Measurements from ENCODE around the gene TSPAN9. TPM values are rescaled to one million over a fixed set of nuclear protein-coding genes. Genes with fewer than 3 reads are reported as not detected.

The TSPAN9 gene
- polyA plus RNA-seq, 3 donors = 0.15 to 0.34 (median 0.25) TPM

GRCh38 chr12:3238196-3238595, 161.0 kb downstream of the TSPAN9 start:
- Mint-ChIP-seq H3K27me3 (ENCODE audit: low read depth in 3 of 3) (peaks cover 7 to 15% (median 12%) of the 10 kb centered on the region in 3 donors), H3K4me1 (no peaks in the 10 kb centered on the region), H3K36me3 (no peaks in the 10 kb centered on the region), H3K27ac (no peak overlapping the region), H3K4me3 (no peak overlapping the region), H3K9me3 (no peaks in the 10 kb centered on the region)
- Histone ChIP-seq H3K9ac (ENCODE audit: insufficient read depth, low read length, poor library complexity, severe bottlenecking) (no peak overlapping the region), H3K4me3 (replicated peaks in 1 of 3; ENCODE audit: low read depth in 2 of 3, low read length in 3 of 3) (no peak overlapping the region), H3K27me3 (ENCODE audit: control insufficient read depth in 2 of 2, insufficient read depth in 2 of 2, low read length in 2 of 2) (no peaks in the 10 kb centered on the region), H4K20me1 (ENCODE audit: insufficient read depth, low read length) (no peaks in the 10 kb centered on the region), H2AFZ (ENCODE audit: insufficient read depth, low read depth, low read length, poor library complexity, severe bottlenecking) (no peak overlapping the region), H3K36me3 (replicated peaks in 1 of 2; ENCODE audit: control insufficient read depth in 1 of 2, insufficient read depth in 2 of 2, low read length in 2 of 2) (no peaks in the 10 kb centered on the region), H3K4me2 (replicated peaks; ENCODE audit: extremely low read depth, low read length, poor library complexity, severe bottlenecking) (no peak overlapping the region), H3K9me3 (replicated peaks in 1 of 2; ENCODE audit: control insufficient read depth in 1 of 2, insufficient read depth in 1 of 2, low read length in 2 of 2) (no peaks in the 10 kb centered on the region), H3K27ac (ENCODE audit: low read depth in 1 of 2, low read length in 2 of 2) (no peak overlapping the region), H3K4me1 (ENCODE audit: control insufficient read depth in 1 of 2, insufficient read depth in 2 of 2, low read length in 2 of 2) (no peaks in the 10 kb centered on the region), H3K79me2 (ENCODE audit: insufficient read depth, low read length) (no peaks in the 10 kb centered on the region)
- intact Hi-C loops (cut with micrococcal nuclease) = no loop called here
- TF ChIP-seq CTCF (IDR thresholded peaks at IDR 0.05) = no peak
- DNase-seq = no peak
- 93% methylated on average over 2 of the region's 11 CpGs for WGBS (ENCODE audit: insufficient coverage)

GRCh38 chr12:3241621-3242020, 164.4 kb downstream of the TSPAN9 start:
- no peak for DNase-seq
- no peak overlapping the region for H2AFZ ChIP-seq (ENCODE audit: insufficient read depth, low read depth, low read length, poor library complexity, severe bottlenecking)
- H3K27ac ChIP-seq (ENCODE audit: low read depth in 1 of 2, low read length in 2 of 2) = no peak overlapping the region
- no peak overlapping the region for H3K4me3 Mint-ChIP-seq
- peaks cover 0 to 6% (median 0%) of the 10 kb centered on the region in 7 donors for H3K9me3 Mint-ChIP-seq
- H3K36me3 Mint-ChIP-seq = no peaks in the 10 kb centered on the region
- no peaks in the 10 kb centered on the region for H3K36me3 ChIP-seq (replicated peaks in 1 of 2; ENCODE audit: control insufficient read depth in 1 of 2, insufficient read depth in 2 of 2, low read length in 2 of 2)
- no peaks in the 10 kb centered on the region for H3K9me3 ChIP-seq (replicated peaks in 1 of 2; ENCODE audit: control insufficient read depth in 1 of 2, insufficient read depth in 1 of 2, low read length in 2 of 2)
- H3K9ac ChIP-seq (ENCODE audit: insufficient read depth, low read length, poor library complexity, severe bottlenecking) = no peak overlapping the region
- peaks cover 7 to 13% (median 9%) of the 10 kb centered on the region in 3 donors for H3K27me3 Mint-ChIP-seq (ENCODE audit: low read depth in 3 of 3)
- H3K27me3 ChIP-seq (ENCODE audit: control insufficient read depth in 2 of 2, insufficient read depth in 2 of 2, low read length in 2 of 2) = no peaks in the 10 kb centered on the region
- 95% methylated on average over 7 of the region's 15 CpGs for WGBS (ENCODE audit: insufficient coverage)
- no peak for TF ChIP-seq CTCF (IDR thresholded peaks at IDR 0.05)
- H3K4me3 ChIP-seq (replicated peaks in 1 of 3; ENCODE audit: low read depth in 2 of 3, low read length in 3 of 3) = no peak overlapping the region
- H3K27ac Mint-ChIP-seq = no peak overlapping the region
- no peaks in the 10 kb centered on the region for H4K20me1 ChIP-seq (ENCODE audit: insufficient read depth, low read length)
- intact Hi-C loops (cut with micrococcal nuclease) = no loop called here
- no peaks in the 10 kb centered on the region for H3K4me1 Mint-ChIP-seq
- H3K4me1 ChIP-seq (ENCODE audit: control insufficient read depth in 1 of 2, insufficient read depth in 2 of 2, low read length in 2 of 2) = no peaks in the 10 kb centered on the region
- no peak overlapping the region for H3K4me2 ChIP-seq (replicated peaks; ENCODE audit: extremely low read depth, low read length, poor library complexity, severe bottlenecking)
- H3K79me2 ChIP-seq (ENCODE audit: insufficient read depth, low read length) = no peaks in the 10 kb centered on the region
